Activated CD8-positive, alpha-beta memory T cell treated with anti-CD3 and anti-CD28 coated beads, Interleukin-2, amount 50 U/mL, for 24 hours (primary cell): ENCODE data around the gene BTBD7.
"Not testable (repeated sequence)": the region's sequence is repeated elsewhere in the genome, so short reads cannot be mapped to it uniquely, and the experiment has no call there.

Source experiments
- DNase-seq: peaks from one replicate; pipeline ENCODE4 v3.0.0-alpha.2; 2020; ENCODE audit errors: extremely low read depth

The BTBD7 gene, protein sequence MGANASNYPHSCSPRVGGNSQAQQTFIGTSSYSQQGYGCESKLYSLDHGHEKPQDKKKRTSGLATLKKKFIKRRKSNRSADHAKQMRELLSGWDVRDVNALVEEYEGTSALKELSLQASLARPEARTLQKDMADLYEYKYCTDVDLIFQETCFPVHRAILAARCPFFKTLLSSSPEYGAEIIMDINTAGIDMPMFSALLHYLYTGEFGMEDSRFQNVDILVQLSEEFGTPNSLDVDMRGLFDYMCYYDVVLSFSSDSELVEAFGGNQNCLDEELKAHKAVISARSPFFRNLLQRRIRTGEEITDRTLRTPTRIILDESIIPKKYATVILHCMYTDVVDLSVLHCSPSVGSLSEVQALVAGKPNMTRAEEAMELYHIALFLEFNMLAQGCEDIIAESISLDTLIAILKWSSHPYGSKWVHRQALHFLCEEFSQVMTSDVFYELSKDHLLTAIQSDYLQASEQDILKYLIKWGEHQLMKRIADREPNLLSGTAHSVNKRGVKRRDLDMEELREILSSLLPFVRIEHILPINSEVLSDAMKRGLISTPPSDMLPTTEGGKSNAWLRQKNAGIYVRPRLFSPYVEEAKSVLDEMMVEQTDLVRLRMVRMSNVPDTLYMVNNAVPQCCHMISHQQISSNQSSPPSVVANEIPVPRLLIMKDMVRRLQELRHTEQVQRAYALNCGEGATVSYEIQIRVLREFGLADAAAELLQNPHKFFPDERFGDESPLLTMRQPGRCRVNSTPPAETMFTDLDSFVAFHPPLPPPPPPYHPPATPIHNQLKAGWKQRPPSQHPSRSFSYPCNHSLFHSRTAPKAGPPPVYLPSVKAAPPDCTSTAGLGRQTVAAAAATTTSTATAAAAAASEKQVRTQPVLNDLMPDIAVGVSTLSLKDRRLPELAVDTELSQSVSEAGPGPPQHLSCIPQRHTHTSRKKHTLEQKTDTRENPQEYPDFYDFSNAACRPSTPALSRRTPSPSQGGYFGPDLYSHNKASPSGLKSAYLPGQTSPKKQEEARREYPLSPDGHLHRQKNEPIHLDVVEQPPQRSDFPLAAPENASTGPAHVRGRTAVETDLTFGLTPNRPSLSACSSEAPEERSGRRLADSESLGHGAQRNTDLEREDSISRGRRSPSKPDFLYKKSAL

GRCh38 chr14:93332853-93333630 lies at the start of gene BTBD7:
Gene BTBD7, minus strand, starts transcription at chr14:93333036. Its CDS starts 36,985 bp downstream, at chr14:93296051.
- DNase-seq = peak; percentile 83

GRCh38 chr14:93381644-93382043 lies 48.8 kb upstream of the BTBD7 start:
- no peak for DNase-seq

GRCh38 chr14:93379831-93380230 lies 47.0 kb upstream of the BTBD7 start:
- DNase-seq = no peak

DNA sequence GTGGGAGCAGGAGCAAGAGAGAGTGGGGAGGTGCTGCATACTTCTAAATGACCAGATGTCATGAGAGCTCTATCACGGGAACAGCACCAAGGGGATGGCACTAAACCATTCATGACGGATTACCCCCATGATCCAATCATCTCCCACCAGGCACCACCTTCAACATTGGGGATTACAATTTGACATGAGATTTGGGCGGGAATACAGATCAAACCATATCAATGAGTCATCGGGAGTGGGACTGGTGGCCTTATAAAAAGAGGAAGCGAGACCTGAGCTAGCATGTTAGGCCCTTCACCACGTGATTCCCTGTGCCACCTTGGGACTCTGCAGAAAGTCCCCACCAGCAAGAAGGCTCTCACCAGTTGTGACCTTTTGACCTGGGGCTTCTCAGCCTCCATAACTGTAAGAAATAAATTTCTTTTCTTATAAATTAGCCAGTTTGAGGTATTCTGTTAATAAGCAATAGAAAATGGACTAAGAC lies 42.9 kb upstream of the BTBD7 start:
- DNase-seq = no peak

- no peak for DNase-seq
Observed at GRCh38 chr14:93369713-93370266, 37.0 kb upstream of the BTBD7 start.

- DNase-seq = no peak
Observed at GRCh38 chr14:93368996-93369712, 36.3 kb upstream of the BTBD7 start.

DNA sequence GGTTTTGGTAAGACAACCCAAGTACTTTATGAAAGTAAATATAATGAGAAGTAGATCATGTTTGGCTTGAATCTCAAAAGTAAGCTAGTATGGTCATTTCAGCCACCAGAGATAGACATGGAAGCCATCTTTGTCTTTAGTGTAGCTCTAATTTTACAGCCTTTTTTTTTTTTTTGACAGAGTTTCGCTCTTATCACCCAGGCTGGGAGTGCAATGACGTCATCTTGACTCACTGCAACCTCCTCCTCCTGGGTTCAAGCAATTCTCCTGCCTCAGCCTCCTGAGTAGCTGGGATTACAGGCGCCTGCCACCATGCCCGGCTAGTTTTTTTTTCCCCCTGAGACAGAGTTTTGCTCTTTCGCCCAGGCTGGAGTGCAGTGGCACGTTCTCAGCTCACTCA lies 22.0 kb upstream of the BTBD7 start:
- DNase-seq = not testable (repeated sequence)

DNA sequence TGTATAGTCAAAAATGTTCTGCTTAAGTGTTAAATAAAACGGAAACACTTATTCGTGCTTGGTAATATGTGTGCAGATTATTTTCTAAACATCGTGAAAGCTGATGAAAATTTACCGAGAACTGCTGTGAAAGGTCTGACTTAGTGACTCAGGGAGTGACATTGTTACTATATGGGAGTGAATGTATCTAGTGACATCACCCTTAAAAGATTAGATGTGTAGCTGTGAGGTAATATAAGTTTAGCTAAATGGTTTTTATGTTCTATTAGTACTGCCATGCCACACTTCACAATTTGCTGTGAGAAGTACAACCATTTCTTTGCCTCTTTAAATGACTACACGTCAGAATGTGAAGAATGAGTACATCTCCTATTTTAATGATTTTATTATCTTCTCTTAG lies 15.5 kb upstream of the BTBD7 start:
- DNase-seq = no peak

DNA sequence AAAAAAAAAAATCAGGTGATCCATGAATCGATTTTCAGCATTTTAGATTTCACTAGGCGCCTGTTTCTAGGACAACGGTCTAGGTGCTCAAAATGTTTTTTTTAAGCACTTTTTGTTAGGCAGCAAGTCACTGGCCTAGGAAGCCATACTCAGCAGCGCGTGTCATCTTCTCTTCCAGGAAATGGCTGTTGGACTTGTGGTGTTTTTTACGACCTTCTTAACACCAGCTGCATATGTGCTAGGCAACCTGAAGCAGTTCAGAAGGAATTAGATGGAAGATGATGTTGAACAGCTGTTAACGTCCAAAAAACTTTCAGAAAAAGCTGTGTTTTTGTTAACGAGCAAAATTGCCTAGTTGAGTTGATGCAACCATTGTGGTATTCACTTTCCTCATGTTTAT lies 15.0 kb upstream of the BTBD7 start:
- DNase-seq = no peak

GRCh38 chr14:93346926-93347721 lies 14.3 kb upstream of the BTBD7 start, which contains the start of gene COX8C:
Gene COX8C, plus strand, starts transcription at chr14:93347182. Its CDS starts 87 bp downstream, at chr14:93347269.
- DNase-seq = no peak

DNA sequence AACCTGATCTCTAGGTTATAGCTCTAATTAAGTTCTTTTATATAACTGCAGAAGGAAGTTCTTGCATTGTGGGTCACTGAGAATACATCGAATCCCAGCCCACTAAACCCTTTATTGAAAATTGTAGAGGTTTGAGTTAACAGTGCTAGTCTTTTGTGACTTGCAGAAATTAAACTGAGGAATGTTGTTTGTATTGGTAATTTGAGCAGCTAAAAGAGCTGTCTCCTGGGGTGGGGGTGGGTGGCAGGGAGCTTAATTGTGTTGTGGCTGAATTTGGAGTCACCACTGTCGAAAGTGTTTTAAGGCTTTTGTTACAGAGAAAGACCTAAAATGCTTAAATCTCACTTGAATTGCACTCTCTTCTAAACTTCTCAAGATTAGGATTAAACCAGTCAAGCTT lies 11.0 kb upstream of the BTBD7 start:
- DNase-seq = no peak

GRCh38 chr14:93343266-93343665 lies 10.4 kb upstream of the BTBD7 start:
- DNase-seq = no peak

DNA sequence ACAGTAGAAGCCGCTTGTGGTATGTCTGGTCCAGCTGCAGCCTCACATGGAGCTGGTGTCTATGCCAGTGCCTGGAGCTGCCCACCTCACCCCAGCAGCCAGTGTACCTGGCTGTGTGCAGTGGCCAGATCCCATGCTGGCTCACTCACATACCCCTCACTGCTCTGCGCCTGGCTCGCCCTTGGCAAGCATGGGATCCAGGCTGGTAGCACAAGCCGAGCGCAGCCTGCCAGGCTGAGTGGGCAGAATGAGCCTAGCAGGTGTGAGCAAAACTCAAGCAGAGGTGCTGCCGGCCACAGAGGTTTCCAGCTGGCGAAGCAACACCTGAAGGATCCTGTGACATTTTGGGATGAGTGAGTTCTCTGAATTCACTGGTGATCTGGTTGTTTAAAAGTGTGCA lies 5.0 kb upstream of the BTBD7 start:
- DNase-seq = no peak

GRCh38 chr14:93337143-93337753 lies 4.4 kb upstream of the BTBD7 start:
- DNase-seq = no peak

DNA sequence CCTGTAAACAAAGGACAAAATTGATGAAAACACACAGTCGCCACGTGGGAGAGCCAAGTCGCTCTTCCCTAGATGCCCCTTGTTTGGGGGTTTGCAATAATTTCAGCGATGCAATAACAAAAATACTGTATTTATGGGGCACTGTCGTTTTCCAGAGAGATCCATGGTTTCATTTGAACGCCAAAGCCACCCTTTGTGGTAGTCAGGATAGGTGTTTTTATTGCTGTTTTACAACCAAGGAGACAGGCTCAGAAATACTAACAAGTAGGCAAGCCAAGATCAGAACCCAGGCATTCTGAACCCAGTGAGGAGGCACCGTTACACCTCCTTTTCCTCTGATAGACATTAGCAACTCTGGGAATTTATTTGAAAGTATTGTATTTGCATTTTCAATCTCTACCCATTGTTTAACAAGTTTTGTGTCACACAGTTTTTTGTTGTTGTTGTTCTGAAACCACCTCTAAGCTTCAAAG lies 831 bp upstream of the BTBD7 start:
- DNase-seq = no peak

GRCh38 chr14:93332397-93332852 lies 411 bp downstream of the BTBD7 start:
- no peak for DNase-seq

DNA sequence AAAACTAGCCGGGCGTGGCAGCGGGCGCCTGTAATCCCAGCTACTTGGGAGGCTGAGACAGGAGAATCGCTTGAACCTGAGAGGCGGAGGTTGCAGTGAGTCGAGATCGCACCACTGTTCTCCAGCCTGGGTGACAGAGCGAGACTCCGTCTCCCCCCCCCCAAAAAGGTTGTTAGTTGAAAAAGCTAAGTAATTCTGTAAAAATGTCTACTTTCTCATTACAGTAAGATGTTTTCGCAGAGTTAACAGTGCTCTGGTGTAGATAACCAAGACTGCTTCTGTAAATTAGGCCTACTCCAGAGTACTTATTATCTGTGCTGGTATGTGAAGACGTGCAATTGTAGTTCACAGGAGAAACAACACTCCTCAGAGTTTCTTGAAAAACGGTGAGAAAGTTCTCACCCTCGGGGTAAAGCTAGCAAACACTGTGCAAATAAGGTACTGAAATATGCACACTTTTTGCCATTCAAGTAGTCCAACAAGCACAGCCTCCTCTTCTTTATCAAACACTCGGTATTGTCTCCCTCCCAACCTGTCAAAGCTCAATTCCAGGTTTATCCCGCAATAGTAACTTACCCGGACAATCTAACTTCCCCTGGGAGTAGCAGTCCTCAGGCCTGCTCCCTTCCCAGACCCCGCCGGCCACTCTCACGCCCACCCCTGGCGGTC lies 974 bp downstream of the BTBD7 start:
- DNase-seq = no peak
